ENCODE data around the gene TMX1.

DNA sequence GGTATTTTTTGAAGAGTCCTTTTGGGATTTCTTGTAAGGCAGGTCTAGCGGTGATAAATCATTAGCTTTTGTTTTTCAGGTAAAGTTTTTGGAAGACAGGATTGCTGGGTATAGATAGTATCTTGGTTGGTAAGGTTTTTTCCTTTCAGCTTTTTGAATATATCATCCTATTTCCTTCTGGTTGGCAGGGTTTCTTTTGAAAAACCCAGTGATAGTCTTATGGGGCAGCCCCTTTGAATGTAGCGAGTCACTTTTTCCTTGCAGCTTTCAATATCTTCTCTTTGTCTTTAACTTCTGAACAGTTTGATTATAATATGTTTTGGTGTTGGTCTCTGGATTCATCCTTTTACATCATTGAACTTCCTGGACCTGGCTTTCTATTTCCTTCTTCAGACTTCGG lies 20.2 kb downstream of the TMX1 start:
- TF ChIP-seq POLR2A (IDR thresholded peaks at IDR 0.05) = no peak
- TF ChIP-seq, protein P1, sequence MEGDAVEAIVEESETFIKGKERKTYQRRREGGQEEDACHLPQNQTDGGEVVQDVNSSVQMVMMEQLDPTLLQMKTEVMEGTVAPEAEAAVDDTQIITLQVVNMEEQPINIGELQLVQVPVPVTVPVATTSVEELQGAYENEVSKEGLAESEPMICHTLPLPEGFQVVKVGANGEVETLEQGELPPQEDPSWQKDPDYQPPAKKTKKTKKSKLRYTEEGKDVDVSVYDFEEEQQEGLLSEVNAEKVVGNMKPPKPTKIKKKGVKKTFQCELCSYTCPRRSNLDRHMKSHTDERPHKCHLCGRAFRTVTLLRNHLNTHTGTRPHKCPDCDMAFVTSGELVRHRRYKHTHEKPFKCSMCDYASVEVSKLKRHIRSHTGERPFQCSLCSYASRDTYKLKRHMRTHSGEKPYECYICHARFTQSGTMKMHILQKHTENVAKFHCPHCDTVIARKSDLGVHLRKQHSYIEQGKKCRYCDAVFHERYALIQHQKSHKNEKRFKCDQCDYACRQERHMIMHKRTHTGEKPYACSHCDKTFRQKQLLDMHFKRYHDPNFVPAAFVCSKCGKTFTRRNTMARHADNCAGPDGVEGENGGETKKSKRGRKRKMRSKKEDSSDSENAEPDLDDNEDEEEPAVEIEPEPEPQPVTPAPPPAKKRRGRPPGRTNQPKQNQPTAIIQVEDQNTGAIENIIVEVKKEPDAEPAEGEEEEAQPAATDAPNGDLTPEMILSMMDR (IDR thresholded peaks at IDR 0.05) = no peak
- no peak for TF ChIP-seq EP300 (IDR thresholded peaks at IDR 0.05)
- no peak for TF ChIP-seq POLR2AphosphoS5 (IDR thresholded peaks at IDR 0.05)

All from suprapubic skin (tissue), 4 donors.